GM18505 (cell line): ENCODE data around the gene SETBP1.

Source experiments
- ATAC-seq: cut with Tn5 transposase; IDR thresholded peaks from one replicate; pipeline ENCODE4 v1.9.1; 2021; ENCODE audit not compliant: unreplicated experiment
- POLR2A ChIP-seq: IDR thresholded peaks from 4 replicates; pipeline ENCODE4 v1.6.1; 2011; ENCODE audit warnings: borderline replicate concordance; ENCODE audit not compliant: insufficient read depth, insufficient read length; ENCODE audit errors: extremely low read depth

SETBP1 gene

DNA sequence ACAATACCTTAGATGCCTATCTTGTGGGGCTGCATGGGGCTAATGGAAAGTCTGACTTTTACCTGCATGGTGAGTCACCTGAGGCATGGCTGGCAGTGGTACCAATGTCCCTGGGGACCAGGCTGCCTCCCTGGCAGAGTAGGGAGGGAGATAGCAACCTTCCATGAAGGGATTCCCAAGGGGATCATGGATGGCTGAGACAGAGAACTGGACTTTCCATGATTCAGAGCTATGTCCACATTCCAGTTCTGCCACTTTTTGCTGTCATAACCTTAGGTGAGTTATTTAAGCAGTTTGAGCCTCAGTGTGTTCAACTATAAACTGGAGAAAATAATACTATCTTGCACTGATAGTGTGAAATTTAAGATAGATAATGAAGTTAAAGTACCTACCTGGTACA lies 178.6 kb downstream of the SETBP1 start:
- no peak for ATAC-seq
- TF ChIP-seq POLR2A = no peak

DNA sequence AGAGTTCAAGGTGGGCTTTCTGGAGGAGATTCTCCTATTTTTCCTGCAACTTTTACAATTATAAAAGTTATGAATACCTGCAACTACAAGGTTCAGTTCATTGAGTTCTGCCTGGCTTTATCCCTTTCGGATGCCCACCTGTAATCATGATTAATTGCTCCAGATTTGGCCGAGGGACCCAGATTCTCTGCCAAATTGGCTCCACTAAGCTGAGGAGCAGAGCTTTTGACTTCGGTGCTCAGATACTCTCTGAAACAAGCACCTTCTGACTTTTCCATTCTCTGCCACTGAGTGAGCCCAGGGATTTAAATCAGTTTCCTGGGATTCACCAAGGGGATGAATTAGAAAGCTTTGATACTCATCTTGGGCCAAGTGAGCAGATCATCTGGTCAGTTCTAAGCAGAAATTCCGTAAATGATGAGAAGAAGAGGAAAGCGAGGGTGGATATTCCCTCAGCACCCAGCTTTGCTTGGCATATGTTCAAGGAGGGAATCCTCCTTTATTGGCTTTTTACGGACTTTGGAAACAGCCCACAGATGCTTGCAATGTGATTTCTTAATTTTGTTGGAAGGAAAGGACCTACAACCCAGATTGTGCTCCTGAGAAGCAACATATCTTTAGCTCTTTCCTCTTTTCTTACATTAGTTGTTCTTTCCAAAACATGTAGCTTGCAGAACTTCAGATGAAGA lies 179.2 kb downstream of the SETBP1 start:
- ATAC-seq = no peak

GRCh38 chr18:44862112-44862511 lies 181.4 kb downstream of the SETBP1 start:
- ATAC-seq = no peak
- no peak for TF ChIP-seq POLR2A

More for the DNA sequence above, 179.2 kb downstream of the SETBP1 start:
- no peak for TF ChIP-seq POLR2A

- TF ChIP-seq POLR2A = no peak
- ATAC-seq = no peak
Observed at GRCh38 chr18:44866103-44866502, 185.4 kb downstream of the SETBP1 start.

DNA sequence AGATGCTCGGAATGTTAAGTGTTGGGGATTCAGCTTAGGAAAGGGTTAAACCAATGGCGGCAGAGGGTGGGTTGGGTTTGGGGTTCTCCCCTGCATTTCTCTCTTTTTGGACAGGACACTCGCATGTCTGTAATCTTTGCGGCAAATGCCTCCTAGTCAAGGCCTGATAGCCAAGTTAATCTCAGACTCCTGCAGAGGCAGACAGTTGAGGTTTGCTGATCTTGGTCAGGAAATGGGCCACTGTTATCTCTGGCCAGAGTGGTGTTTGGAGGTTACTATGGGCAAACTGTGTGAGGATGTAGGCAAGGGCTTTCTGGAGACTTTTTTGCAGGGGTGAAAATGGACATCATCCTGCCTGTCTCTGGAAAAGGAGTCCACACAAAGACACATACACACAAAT lies 188.8 kb downstream of the SETBP1 start:
- no peak for ATAC-seq
- no peak for TF ChIP-seq POLR2A

DNA sequence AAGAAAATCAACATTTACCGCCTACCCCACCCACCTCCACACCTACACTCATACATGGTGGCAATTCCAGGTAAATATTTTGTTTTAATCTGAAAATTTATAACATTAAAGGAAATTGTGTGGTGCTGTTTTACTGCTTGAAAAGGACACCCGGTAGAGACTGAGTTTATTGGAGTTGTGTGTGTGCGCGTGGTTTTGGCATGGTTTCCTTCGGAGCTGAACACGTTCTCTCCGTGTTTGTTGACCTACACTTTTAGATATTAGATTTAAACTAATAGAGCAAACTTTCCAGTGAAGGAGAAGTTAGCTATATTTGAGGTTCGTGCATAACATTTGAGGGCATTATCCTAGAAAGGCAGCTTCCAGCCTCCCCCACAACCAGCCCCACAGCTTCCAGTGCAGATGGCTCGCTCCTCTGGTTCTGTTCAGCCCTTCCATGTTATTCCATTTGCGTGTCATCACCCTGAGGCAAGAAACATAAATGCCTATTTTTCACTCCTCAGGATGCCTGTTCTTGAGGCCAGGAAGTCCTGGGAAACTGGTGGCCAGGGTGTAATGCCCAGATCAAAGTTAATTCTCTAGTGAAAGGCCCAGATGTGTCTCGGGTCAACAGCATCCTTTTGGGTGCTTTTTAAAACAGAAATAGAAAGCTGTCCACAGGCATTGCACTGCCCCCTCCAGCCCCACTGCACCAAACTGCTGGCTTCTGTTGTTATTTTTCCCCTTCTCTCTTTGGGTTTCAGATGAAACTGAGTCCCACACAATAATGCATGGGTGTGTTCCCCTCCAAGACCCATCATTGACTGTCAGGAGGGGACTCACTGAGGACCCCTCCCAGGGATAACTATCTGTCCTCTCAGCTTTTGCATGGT lies 190.2 kb downstream of the SETBP1 start:
- peak; percentile 30 for ATAC-seq
- no peak for TF ChIP-seq POLR2A

DNA sequence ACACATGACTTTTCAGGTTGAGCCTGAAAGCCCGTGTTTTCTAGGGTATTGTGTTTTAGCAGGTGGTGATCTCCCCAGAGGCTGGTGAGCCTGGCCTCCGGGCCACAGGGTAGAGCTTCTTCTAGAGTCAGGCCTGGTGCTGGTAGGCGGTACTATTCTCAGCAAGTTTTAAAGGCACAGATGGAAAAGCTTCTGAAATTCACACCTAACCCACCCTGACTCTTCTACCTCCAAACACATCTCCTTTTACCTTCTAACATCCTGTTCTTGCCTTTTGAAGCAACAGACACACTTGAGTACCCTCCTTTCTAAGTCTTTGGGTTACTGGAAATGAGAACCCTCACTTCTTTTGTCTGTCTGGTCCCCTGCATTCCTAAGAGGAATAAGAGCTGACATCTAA lies 191.1 kb downstream of the SETBP1 start:
- no peak for TF ChIP-seq POLR2A
- ATAC-seq = peak; percentile 77

DNA sequence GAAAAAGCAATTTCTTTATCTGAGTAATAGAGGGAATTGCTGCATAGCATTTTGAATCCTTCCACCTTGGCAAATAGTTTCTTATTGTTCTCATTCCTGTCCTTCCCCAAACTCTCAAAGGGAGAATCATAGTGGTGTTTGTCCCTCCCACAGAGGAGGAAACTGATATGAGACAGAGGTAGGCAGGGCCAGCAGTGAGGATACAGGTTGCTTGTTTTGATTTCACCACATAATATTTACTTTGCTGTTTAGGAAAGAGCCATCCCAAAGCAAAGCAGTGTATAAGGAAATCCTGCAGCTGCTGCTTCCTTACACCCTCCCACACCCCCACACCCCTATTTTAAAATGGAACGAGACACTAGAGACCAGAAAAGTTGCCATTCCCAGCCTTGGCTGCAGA lies 195.3 kb downstream of the SETBP1 start:
- TF ChIP-seq POLR2A = no peak
- ATAC-seq = no peak

GRCh38 chr18:44876755-44877154 lies 196.1 kb downstream of the SETBP1 start:
- no peak for TF ChIP-seq POLR2A
- no peak for ATAC-seq

- TF ChIP-seq POLR2A = no peak
- ATAC-seq = no peak
Observed at GRCh38 chr18:44878335-44878734, 197.6 kb downstream of the SETBP1 start.

- TF ChIP-seq POLR2A = no peak
- ATAC-seq = no peak
Observed at GRCh38 chr18:44880170-44880569, 199.5 kb downstream of the SETBP1 start.

GRCh38 chr18:44881461-44882162 lies 200.9 kb downstream of the SETBP1 start:
- no peak for ATAC-seq
- no peak for TF ChIP-seq POLR2A

DNA sequence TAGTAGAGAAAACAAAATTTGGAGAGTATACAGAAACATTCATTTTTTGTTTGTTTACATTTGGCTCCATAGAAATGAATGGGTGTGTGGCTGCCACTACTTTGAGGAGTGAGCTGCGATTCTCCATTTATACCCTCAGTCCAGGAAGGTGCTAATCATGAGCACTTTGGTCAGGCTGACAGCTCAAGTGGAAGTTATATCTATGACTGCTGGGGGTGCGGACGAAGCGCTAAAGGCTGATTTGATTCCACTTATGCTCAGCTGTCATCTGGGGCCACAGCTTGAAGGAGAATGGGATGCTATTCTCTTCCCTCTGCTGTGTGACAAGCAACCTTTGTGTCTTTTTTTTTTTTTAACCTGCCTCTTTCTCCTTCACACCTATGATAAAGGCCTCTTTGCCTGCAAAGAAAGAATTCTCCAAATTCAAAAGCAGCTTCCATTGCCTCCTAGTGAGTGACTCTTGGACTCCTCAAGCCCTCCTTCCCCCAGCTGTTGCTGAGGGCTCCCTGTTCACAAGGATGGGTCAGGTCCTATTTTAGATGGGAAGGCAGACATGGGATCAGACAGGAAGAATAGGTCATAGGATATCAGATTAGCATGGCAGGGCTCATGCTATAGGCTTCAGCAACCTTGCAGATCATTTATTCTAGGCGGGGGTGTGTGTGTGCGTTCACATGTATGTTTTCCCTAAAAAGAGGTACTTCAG lies 201.6 kb downstream of the SETBP1 start:
- no peak for ATAC-seq
- no peak for TF ChIP-seq POLR2A

GRCh38 chr18:44883671-44884070 lies 203.0 kb downstream of the SETBP1 start:
- no peak for ATAC-seq

GRCh38 chr18:44884431-44884830 lies 203.7 kb downstream of the SETBP1 start:
- TF ChIP-seq POLR2A = no peak
- no peak for ATAC-seq

More at GRCh38 chr18:44883671-44884070, 203.0 kb downstream of the SETBP1 start:
- no peak for TF ChIP-seq POLR2A
